ENCODE measurements around the gene RFT1. TPM values are rescaled to one million over a fixed set of nuclear protein-coding genes. Genes with fewer than 3 reads are reported as not detected.

The RFT1 gene
- total RNA-seq, 1 donor from 2014 or later = 19.2 TPM

GRCh38 chr3:53153980-53154379 lies 23.7 kb upstream of the RFT1 start:
- TF ChIP-seq CTCF (IDR thresholded peaks at IDR 0.05; ENCODE audit: insufficient read depth, low read depth, low read length) (no peak), EZH2 (IDR thresholded peaks at IDR 0.05; ENCODE audit: insufficient read depth, low read length) (no peak)
- peaks cover 72% of the 10 kb centered on the region for H3K27me3 Mint-ChIP-seq (ENCODE audit: low read depth, unreplicated experiment)
- peaks cover 9% of the 10 kb centered on the region for H3K27me3 ChIP-seq (ENCODE audit: insufficient read depth, low read length)
- no peaks in the 10 kb centered on the region for H3K36me3 Mint-ChIP-seq (ENCODE audit: low read depth, unreplicated experiment)
- no peak overlapping the region for H3K4me2 ChIP-seq (ENCODE audit: low read length)
- peak overlapping the region; percentile 47 for H3K4me3 Mint-ChIP-seq (ENCODE audit: unreplicated experiment)
- H3K79me2 ChIP-seq (ENCODE audit: insufficient read depth, low read length) = no peaks in the 10 kb centered on the region
- H2AFZ ChIP-seq (ENCODE audit: low read depth, low read length) = no peak overlapping the region
- H3K9ac ChIP-seq (ENCODE audit: low read length) = no peak overlapping the region
- H3K27ac ChIP-seq (ENCODE audit: low read depth, low read length) = no peak overlapping the region
- H3K36me3 ChIP-seq (ENCODE audit: insufficient read depth, low read length) = no peaks in the 10 kb centered on the region
- DNase-seq (ENCODE audit: low read depth) (no peak), FAIRE-seq (no peak)
- H3K4me1 ChIP-seq (ENCODE audit: insufficient read depth, low read length) = peaks cover 7% of the 10 kb centered on the region
- peaks cover 2% of the 10 kb centered on the region for H3K9me3 Mint-ChIP-seq (ENCODE audit: unreplicated experiment)
- H3K4me3 ChIP-seq (ENCODE audit: insufficient read depth, low read depth, low read length) = no peak overlapping the region
- no peaks in the 10 kb centered on the region for H4K20me1 ChIP-seq (ENCODE audit: insufficient read depth, low read length)
- H3K4me1 Mint-ChIP-seq (ENCODE audit: low read depth, unreplicated experiment) = peaks cover 13% of the 10 kb centered on the region
- H3K27ac Mint-ChIP-seq (ENCODE audit: unreplicated experiment) = no peak overlapping the region
- no peaks in the 10 kb centered on the region for H3K9me3 ChIP-seq (ENCODE audit: insufficient read depth, low read depth, low read length)

- Histone ChIP-seq H4K20me1 (ENCODE audit: insufficient read depth, low read length) (no peaks in the 10 kb centered on the region), H3K4me1 (ENCODE audit: insufficient read depth, low read length) (peaks cover 7% of the 10 kb centered on the region), H3K4me3 (ENCODE audit: insufficient read depth, low read depth, low read length) (no peak overlapping the region), H3K27ac (ENCODE audit: low read depth, low read length) (no peak overlapping the region), H3K27me3 (ENCODE audit: insufficient read depth, low read length) (peaks cover 9% of the 10 kb centered on the region), H2AFZ (ENCODE audit: low read depth, low read length) (no peak overlapping the region), H3K9me3 (ENCODE audit: insufficient read depth, low read depth, low read length) (no peaks in the 10 kb centered on the region), H3K4me2 (ENCODE audit: low read length) (no peak overlapping the region), H3K36me3 (ENCODE audit: insufficient read depth, low read length) (no peaks in the 10 kb centered on the region), H3K79me2 (ENCODE audit: insufficient read depth, low read length) (no peaks in the 10 kb centered on the region), H3K9ac (ENCODE audit: low read length) (no peak overlapping the region)
- TF ChIP-seq CTCF (IDR thresholded peaks at IDR 0.05; ENCODE audit: insufficient read depth, low read depth, low read length) (no peak), EZH2 (IDR thresholded peaks at IDR 0.05; ENCODE audit: insufficient read depth, low read length) (no peak)
- DNase-seq (ENCODE audit: low read depth) (no peak), FAIRE-seq (no peak)
- H3K4me3 Mint-ChIP-seq (ENCODE audit: unreplicated experiment) = peak overlapping the region; percentile 47
- peaks cover 2% of the 10 kb centered on the region for H3K9me3 Mint-ChIP-seq (ENCODE audit: unreplicated experiment)
- H3K36me3 Mint-ChIP-seq (ENCODE audit: low read depth, unreplicated experiment) = no peaks in the 10 kb centered on the region
- peaks cover 68% of the 10 kb centered on the region for H3K27me3 Mint-ChIP-seq (ENCODE audit: low read depth, unreplicated experiment)
- no peak overlapping the region for H3K27ac Mint-ChIP-seq (ENCODE audit: unreplicated experiment)
- peaks cover 13% of the 10 kb centered on the region for H3K4me1 Mint-ChIP-seq (ENCODE audit: low read depth, unreplicated experiment)
Measured at GRCh38 chr3:53153264-53153823, 23.1 kb upstream of the RFT1 start.

GRCh38 chr3:53151870-53152660 lies 21.8 kb upstream of the RFT1 start:
- peaks cover 14% of the 10 kb centered on the region for H3K4me1 Mint-ChIP-seq (ENCODE audit: low read depth, unreplicated experiment)
- peak overlapping the region; percentile 34 for H3K4me3 Mint-ChIP-seq (ENCODE audit: unreplicated experiment)
- DNase-seq (ENCODE audit: low read depth) (no peak), FAIRE-seq (no peak)
- H3K4me2 ChIP-seq (ENCODE audit: low read length) = no peak overlapping the region
- H3K9me3 Mint-ChIP-seq (ENCODE audit: unreplicated experiment) = no peaks in the 10 kb centered on the region
- TF ChIP-seq EZH2 (IDR thresholded peaks at IDR 0.05; ENCODE audit: insufficient read depth, low read length) = no peak
- TF ChIP-seq CTCF (IDR thresholded peaks at IDR 0.05; ENCODE audit: insufficient read depth, low read depth, low read length) = no peak
- no peak overlapping the region for H2AFZ ChIP-seq (ENCODE audit: low read depth, low read length)
- H3K36me3 Mint-ChIP-seq (ENCODE audit: low read depth, unreplicated experiment) = no peaks in the 10 kb centered on the region
- H3K27me3 Mint-ChIP-seq (ENCODE audit: low read depth, unreplicated experiment) = peaks cover 59% of the 10 kb centered on the region
- no peaks in the 10 kb centered on the region for H3K79me2 ChIP-seq (ENCODE audit: insufficient read depth, low read length)
- peaks cover 3% of the 10 kb centered on the region for H3K27me3 ChIP-seq (ENCODE audit: insufficient read depth, low read length)
- H3K36me3 ChIP-seq (ENCODE audit: insufficient read depth, low read length) = no peaks in the 10 kb centered on the region
- no peaks in the 10 kb centered on the region for H4K20me1 ChIP-seq (ENCODE audit: insufficient read depth, low read length)
- H3K4me3 ChIP-seq (ENCODE audit: insufficient read depth, low read depth, low read length) = no peak overlapping the region
- H3K4me1 ChIP-seq (ENCODE audit: insufficient read depth, low read length) = peaks cover 7% of the 10 kb centered on the region
- H3K9ac ChIP-seq (ENCODE audit: low read length) = no peak overlapping the region
- no peaks in the 10 kb centered on the region for H3K9me3 ChIP-seq (ENCODE audit: insufficient read depth, low read depth, low read length)
- H3K27ac ChIP-seq (ENCODE audit: low read depth, low read length) = no peak overlapping the region
- no peak overlapping the region for H3K27ac Mint-ChIP-seq (ENCODE audit: unreplicated experiment)
